ENCODE measurements around the gene TMEM212.
"Not testable (repeated sequence)": the region's sequence is repeated elsewhere in the genome, so short reads cannot be mapped to it uniquely, and the experiment has no call there.

The TMEM212 gene

DNA sequence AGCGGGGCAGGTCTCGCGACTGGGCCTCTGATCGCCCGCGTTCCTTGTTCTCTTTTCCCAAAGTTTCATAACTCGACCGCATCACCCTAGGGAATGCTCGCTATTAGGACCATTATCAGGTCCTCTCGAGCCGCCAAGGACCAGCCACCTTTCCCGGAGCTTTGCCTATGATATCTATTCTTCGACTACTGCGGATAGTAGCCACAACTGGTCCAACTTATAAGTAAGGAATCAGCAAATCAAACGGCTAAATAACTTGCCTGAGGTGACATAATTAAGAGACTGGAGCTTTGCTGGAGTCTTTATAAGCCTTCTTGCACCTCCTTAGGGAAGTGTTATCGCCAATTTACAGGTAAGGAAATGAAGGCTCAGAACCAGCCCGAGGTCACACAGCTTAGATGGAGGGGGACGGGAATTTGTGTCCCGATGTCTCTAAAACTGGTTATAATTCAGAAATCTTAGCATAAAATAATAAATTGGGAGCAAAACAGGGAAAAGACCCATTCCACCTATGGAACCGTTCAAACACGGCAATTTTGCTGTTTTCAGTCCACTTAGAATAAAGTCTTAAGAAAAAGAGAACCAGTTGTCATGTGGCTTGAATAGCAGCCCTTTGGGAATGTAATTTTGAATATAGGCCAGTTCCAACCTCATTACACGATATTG lies 32.4 kb upstream of the TMEM212 start:
- Histone ChIP-seq H3K4me3 (peak overlapping the region; percentile 87), H3K9ac (ENCODE audit: insufficient read length) (peak overlapping the region; percentile 43), H3K27ac (peak overlapping the region; percentile 86), H3K9me3 (ENCODE audit: low read depth, low read length) (no peaks in the 10 kb centered on the region), H3K36me3 (ENCODE audit: insufficient read depth, low read length) (no peaks in the 10 kb centered on the region)
- peak; percentile 9; the same call in 1 of the 2 replicates for TF ChIP-seq POLR2AphosphoS5 (IDR thresholded peaks at IDR 0.05; ENCODE audit: borderline replicate concordance, low read depth, low read length)
- peak; percentile 31 for TF ChIP-seq FOXP2 (optimal IDR thresholded peaks at IDR 0.05; ENCODE audit: control extremely low read depth, extremely low read length, insufficient read depth)
- TF ChIP-seq EZH2 (IDR thresholded peaks at IDR 0.05): no peak
- no peak for DNase-seq (ENCODE audit: low read depth, low spot score)

DNA sequence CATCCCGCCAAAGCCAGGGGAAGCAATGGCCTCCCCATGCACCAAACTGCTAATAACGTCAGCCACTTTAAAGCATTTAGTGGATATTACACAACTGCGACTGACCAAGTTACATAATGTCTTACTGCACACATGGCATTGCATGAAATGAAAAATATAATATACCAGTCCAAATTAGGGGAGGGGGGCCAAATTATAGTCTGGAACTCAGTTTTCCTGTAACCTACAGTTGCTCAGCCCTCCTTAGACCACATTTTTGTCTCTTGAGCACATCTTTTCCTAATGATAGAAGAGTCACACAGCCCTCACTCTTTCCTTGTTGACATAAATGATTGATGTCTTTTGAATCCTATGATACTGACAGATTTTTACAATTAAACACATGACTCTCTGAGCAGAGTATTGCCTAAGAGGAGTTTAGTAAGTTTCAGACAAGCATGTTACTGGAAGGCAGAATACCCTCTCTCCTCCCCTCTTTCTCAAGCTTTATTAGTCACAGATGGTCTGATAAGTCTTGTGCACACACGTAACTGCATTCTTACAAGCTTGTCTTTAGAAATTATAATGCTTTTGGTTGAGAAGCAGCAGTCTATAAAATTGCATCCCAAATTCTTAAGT lies 31.7 kb upstream of the TMEM212 start:
- DNase-seq (ENCODE audit: low read depth, low spot score): peak; percentile 95
- no peaks in the 10 kb centered on the region for H3K36me3 ChIP-seq (ENCODE audit: insufficient read depth, low read length)
- H3K9ac ChIP-seq (ENCODE audit: insufficient read length): no peak overlapping the region
- peak overlapping the region; percentile 87 for H3K4me3 ChIP-seq
- no peak for TF ChIP-seq EZH2 (IDR thresholded peaks at IDR 0.05)
- peak; percentile 91 for TF ChIP-seq FOXP2 (optimal IDR thresholded peaks at IDR 0.05; ENCODE audit: control extremely low read depth, extremely low read length, insufficient read depth)
- H3K27ac ChIP-seq: peak overlapping the region; percentile 86
- H3K9me3 ChIP-seq (ENCODE audit: low read depth, low read length): no peaks in the 10 kb centered on the region

GRCh38 chr3:171811913-171812335 lies 31.2 kb upstream of the TMEM212 start:
- Histone ChIP-seq H3K9ac (ENCODE audit: insufficient read length) (no peak overlapping the region), H3K9me3 (ENCODE audit: low read depth, low read length) (no peaks in the 10 kb centered on the region), H3K27ac (peak overlapping the region; percentile 86), H3K36me3 (ENCODE audit: insufficient read depth, low read length) (no peaks in the 10 kb centered on the region), H3K4me3 (peak overlapping the region; percentile 87)
- DNase-seq (ENCODE audit: low read depth, low spot score): no peak
- TF ChIP-seq EZH2 (IDR thresholded peaks at IDR 0.05) (no peak), FOXP2 (optimal IDR thresholded peaks at IDR 0.05; ENCODE audit: control extremely low read depth, extremely low read length, insufficient read depth) (no peak), POLR2AphosphoS5 (IDR thresholded peaks at IDR 0.05; ENCODE audit: borderline replicate concordance, low read depth, low read length) (no peak)

DNA sequence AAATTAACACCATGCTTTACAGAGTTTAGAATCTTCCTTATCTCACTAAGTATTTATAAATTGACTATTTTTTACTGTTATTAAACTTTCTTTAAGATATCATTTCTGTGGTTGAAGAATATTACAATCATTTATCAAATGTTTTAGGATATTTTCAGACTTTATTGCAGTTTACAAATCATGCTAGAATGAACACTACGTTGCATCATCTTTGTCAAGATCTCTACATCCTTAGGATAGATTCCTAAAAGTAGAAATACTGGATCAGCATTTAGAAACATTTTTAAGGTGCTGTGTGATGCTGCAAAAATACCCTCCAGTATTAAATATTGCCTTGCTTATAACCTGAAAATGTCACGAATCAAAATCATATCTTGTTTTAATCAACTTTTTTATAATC lies 30.3 kb upstream of the TMEM212 start:
- H3K9ac ChIP-seq (ENCODE audit: insufficient read length): peak overlapping the region; percentile 18
- H3K9me3 ChIP-seq (ENCODE audit: low read depth, low read length): no peaks in the 10 kb centered on the region
- H3K27ac ChIP-seq: peak overlapping the region; percentile 86
- DNase-seq (ENCODE audit: low read depth, low spot score): no peak
- no peak overlapping the region for H3K4me3 ChIP-seq
- TF ChIP-seq POLR2AphosphoS5 (IDR thresholded peaks at IDR 0.05; ENCODE audit: borderline replicate concordance, low read depth, low read length) (no peak), FOXP2 (optimal IDR thresholded peaks at IDR 0.05; ENCODE audit: control extremely low read depth, extremely low read length, insufficient read depth) (no peak)
- H3K36me3 ChIP-seq (ENCODE audit: insufficient read depth, low read length): no peaks in the 10 kb centered on the region

DNA sequence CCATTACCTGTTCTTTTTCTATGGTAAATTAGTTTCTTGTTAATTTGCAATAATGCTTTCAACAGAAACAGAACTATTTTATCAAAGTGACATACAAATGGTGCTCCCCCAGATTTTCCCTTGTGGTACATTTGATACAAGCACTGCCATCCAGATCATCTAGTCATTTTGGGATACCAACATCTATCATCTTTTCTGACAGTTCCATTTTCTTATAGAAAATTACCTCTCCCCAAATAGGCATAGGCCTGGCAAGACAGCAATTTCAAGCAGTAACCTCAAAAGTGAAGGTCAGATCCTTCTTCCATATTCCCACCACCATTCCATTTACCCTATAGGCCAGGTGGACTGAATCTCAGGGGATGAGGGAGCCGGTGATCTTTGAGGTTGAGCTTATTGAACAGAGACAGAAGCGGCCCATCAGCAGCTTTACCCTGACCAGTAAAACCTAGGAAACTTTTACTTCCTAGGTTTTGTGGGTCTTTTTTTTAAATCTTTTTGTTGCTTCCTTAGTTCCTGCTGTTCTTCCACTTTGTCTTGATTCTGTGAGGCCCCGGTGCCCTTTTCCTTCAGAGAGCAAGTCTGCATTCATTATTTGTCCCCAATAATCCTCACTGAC lies 29.8 kb upstream of the TMEM212 start:
- H3K4me3 ChIP-seq: no peak overlapping the region
- no peaks in the 10 kb centered on the region for H3K9me3 ChIP-seq (ENCODE audit: low read depth, low read length)
- DNase-seq (ENCODE audit: low read depth, low spot score): no peak
- no peaks in the 10 kb centered on the region for H3K36me3 ChIP-seq (ENCODE audit: insufficient read depth, low read length)
- TF ChIP-seq EZH2 (IDR thresholded peaks at IDR 0.05) (no peak), POLR2AphosphoS5 (IDR thresholded peaks at IDR 0.05; ENCODE audit: borderline replicate concordance, low read depth, low read length) (no peak), FOXP2 (optimal IDR thresholded peaks at IDR 0.05; ENCODE audit: control extremely low read depth, extremely low read length, insufficient read depth) (no peak)
- H3K27ac ChIP-seq: peak overlapping the region; percentile 86
- H3K9ac ChIP-seq (ENCODE audit: insufficient read length): no peak overlapping the region

- no peak for DNase-seq (ENCODE audit: low read depth, low spot score)
- no peak overlapping the region for H3K4me3 ChIP-seq
- TF ChIP-seq POLR2AphosphoS5 (IDR thresholded peaks at IDR 0.05; ENCODE audit: borderline replicate concordance, low read depth, low read length) (no peak), EZH2 (IDR thresholded peaks at IDR 0.05) (no peak), FOXP2 (optimal IDR thresholded peaks at IDR 0.05; ENCODE audit: control extremely low read depth, extremely low read length, insufficient read depth) (no peak)
- no peaks in the 10 kb centered on the region for H3K36me3 ChIP-seq (ENCODE audit: insufficient read depth, low read length)
- H3K9ac ChIP-seq (ENCODE audit: insufficient read length): no peak overlapping the region
- no peaks in the 10 kb centered on the region for H3K9me3 ChIP-seq (ENCODE audit: low read depth, low read length)
- H3K27ac ChIP-seq: no peak overlapping the region
Observed at GRCh38 chr3:171813897-171814460, 29.2 kb upstream of the TMEM212 start.

- H3K9me3 ChIP-seq (ENCODE audit: low read depth, low read length); DNase-seq (ENCODE audit: low read depth, low spot score); H3K27ac ChIP-seq; H3K36me3 ChIP-seq (ENCODE audit: insufficient read depth, low read length); H3K4me3 ChIP-seq; H3K9ac ChIP-seq (ENCODE audit: insufficient read length): not testable (repeated sequence)
Observed at GRCh38 chr3:171814662-171815061, 28.5 kb upstream of the TMEM212 start.

GRCh38 chr3:171815973-171816595 lies 27.1 kb upstream of the TMEM212 start:
- no peak for DNase-seq (ENCODE audit: low read depth, low spot score)
- H3K36me3 ChIP-seq (ENCODE audit: insufficient read depth, low read length): no peaks in the 10 kb centered on the region
- no peak for TF ChIP-seq FOXP2 (optimal IDR thresholded peaks at IDR 0.05; ENCODE audit: control extremely low read depth, extremely low read length, insufficient read depth)
- no peak for TF ChIP-seq EZH2 (IDR thresholded peaks at IDR 0.05)
- TF ChIP-seq POLR2AphosphoS5 (IDR thresholded peaks at IDR 0.05; ENCODE audit: borderline replicate concordance, low read depth, low read length): no peak
- no peak overlapping the region for H3K27ac ChIP-seq
- H3K9ac ChIP-seq (ENCODE audit: insufficient read length): no peak overlapping the region
- no peak overlapping the region for H3K4me3 ChIP-seq
- no peaks in the 10 kb centered on the region for H3K9me3 ChIP-seq (ENCODE audit: low read depth, low read length)

All from SK-N-MC (cell line).